DMS114 treated with DMSO at 0.1 percent for 48 hours (cell line): ENCODE results near the gene MPND.

Experiments
- DNase-seq: peaks from one replicate; lab custom pipeline; 2025; ENCODE audit not compliant: unreplicated experiment; lab: John Stamatoyannopoulos, UW

Gene MPND

DNA sequence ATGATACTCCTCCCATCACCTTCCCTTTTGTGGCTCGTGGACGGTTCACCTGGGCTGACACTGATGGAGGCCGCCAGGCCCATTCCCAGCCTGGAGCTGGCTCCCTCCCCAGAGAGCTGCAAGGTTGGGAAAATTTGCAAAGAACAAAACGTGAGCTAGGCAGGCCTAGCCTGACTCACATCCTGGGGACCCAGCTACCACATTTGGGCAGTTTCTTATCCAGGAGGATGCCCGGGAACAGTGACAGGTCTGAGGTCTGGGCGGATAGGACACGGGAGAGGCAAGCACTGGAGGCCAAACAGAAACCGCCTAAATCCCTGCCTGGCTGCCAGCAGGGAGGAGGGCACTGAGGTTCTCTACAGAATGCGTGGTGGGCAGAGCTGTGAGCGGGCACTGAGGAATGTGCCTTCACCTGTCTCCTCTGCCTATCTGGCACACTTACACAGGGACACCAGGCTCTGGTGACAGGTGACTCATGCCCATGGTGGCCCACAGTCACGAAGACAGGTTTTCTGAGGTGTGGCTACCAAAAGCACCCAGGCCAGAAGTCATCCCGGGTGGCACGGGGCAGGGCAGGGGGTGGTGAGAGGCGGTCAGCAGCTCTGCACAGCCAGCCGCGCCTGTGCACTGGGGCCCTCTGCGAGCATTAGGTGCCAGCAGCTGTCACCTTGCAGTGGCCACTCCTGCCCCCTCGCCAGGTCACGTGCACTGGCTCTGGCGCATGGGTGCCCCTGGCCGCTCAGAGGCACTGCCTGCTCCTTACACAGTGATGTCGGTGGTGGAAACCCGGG lies 33.8 kb downstream of the MPND start:
- DNase-seq: no peak

GRCh38 chr19:4378886-4379285 lies 35.5 kb downstream of the MPND start:
- DNase-seq: no peak

GRCh38 chr19:4379383-4380253 lies 36.3 kb downstream of the MPND start:
- DNase-seq: no peak

GRCh38 chr19:4380254-4380727 lies 36.9 kb downstream of the MPND start:
- DNase-seq: no peak

- DNase-seq: no peak
Observed at GRCh38 chr19:4385291-4386040, 42.1 kb downstream of the MPND start.

- DNase-seq: no peak
Observed at GRCh38 chr19:4386041-4386782, 42.9 kb downstream of the MPND start.

GRCh38 chr19:4388337-4389063 lies 45.1 kb downstream of the MPND start:
- DNase-seq: no peak

- no peak for DNase-seq
Observed at GRCh38 chr19:4389064-4389375, 45.7 kb downstream of the MPND start.

GRCh38 chr19:4389511-4390016 lies 46.2 kb downstream of the MPND start:
- no peak for DNase-seq

DNA sequence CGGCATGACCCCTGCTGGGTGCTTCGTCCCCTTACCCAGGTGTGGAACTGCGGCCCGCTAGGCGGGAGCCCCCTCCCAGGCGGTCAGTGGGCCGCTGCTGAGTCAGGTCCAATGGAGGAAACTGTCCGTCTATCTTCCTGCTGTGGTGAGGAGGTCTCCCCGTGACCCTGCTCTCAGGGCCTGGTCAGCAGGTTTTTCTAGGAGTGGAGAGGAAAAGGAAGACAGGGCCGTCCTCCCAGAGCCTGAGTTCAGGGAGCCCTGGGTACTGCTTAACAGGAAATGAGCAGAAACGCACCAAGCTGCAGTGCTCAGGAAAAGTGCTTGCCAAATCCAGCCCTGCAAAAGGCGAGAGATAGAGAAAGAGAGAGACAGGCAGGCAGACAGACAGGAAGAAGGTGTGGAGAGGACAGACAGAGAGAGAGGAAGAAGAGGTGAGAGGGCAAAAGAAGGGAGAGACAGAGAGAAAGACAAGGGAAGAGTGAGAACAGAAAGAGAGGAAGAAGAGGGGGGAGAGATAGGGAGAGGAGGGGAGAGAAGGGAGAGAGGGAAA lies 46.7 kb downstream of the MPND start:
- DNase-seq: no peak

DNA sequence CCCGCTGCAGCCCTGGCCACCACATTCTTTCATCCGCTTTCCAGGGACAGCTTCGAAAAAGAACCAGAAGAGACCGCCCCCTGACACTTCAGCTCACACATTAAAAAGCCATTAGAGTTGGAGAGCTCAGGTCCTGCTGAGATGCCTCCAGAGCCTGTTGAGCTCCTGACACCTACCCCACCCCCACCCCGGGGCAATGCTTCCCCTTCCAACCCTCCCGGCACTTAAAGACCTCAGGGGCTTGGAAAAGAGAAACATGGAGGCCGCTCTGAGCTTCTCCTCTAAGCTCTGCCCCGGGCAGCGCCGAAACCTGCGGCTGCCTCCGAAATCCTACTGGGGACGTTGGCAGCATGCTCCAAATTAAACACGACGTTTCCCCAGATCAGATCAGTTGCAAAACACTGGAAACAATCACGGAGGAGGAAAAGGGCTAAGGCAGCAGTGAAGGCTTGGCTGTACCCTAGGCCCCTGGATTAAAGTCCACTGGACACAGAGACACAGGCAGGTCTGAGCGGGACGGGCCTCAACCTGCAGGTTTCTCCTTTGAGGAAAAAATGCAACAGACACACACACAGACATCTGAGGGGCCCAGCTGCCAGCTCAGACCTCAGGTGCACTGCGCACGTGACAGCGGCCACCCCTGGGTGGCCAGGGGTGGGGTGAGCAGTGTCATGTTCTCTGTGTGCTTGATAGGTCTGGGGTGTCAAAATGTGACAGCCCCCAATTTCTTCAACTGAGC lies 47.4 kb downstream of the MPND start:
- no peak for DNase-seq

DNA sequence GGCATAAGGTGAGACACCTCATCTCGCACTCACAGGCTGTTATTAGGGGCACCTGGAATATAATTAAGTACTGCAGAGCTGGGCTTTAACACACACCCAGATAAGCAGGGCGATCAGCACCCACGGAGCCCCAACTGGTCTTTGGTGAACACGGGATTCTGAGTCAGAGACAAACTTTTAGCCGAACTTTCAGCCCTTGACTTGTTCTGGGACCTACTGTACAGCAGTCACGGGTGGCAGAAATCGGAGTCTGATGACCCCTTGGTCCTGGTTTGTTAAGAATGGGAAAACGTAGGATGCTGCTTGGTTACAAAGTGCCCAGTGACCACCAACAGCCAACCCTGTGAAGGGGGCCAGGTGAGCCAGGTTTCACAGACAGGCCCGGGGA lies 47.9 kb downstream of the MPND start:
- DNase-seq: no peak

DNA sequence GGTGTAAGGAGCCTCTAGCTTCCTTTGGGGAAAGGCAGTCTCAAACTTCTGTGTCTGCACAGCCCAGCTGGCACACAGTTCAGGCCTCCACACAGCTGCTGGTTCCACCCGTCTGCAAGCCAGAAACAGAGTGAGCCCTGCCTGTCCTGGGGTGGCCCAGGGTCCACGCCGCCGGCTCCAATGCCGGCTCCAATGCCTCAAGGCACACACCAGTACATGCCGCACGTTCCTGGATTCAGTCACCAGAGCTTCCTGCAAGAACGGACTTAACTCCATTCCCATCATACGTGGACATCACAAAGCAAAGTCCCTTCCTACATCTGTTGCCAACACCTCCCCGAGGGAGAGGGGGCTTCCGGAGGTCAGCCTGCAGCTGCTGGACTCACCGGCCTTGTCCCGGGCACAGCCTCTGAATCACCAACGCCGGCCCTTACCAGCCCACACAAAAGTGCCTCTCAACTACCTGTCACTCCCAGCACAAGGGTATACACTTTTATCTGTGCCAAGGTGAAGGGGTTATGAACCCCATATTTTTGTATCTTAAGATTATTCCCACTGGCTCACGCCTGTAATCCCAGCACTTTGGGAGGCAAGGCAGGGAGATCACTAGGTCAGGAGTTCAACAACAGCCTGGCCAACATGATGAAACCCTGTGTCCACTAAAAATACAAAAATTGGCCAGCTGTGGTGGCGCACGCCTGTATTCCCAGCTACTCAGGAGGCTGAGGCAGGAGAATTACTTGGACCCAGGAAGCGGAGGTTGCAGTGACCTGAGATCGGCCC lies 48.5 kb downstream of the MPND start:
- DNase-seq: no peak

DNA sequence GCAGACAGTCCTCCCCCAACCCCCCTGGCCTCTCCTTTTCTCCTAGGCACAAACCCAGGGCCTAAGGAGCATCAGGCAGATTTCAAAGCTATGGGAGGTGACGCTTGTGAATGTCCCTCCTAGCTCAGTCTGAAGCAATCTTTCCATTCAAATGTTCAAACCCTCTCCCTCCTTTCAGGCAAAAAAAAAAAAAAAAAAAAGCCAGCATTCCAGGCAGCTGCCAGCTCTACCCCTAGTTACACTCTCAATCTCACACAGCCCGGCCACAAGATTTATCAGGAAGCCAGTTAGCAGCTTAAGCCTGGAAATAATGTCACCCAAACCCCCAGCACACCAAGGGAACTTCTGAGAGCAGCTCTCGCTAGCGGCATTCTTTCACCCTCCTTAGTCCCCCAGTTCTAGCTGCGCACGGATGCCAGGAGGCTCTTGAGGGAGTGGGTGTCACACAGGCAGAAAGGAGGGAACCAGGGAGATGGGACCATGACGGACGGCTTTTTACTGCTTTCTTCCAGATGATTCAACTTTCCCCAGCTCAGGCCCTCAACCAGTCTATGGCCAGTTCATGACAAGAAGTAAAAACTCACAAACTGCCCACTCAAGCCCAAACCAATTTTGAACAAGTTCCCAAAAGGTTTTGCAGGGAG lies 50.7 kb downstream of the MPND start:
- DNase-seq: no peak

GRCh38 chr19:4396949-4397783 lies 53.8 kb downstream of the MPND start:
- DNase-seq: no peak

DNA sequence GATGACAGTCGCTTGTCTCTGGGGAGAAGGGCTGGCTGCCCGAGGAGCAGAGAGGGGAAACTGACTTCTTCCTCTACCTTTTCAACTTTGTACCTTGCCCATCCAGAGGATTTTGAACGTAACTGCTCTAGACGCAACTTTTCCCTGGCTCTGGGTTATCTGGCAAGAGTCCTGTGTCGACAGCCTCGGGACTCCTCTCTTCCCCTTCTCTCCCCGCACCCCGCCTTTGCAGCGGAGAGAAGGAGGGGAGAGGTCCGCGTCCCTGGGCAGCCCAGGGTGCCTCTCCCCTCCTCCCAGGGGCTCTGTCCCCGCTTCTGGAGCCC lies 56.4 kb downstream of the MPND start:
- no peak for DNase-seq
